Stimulated activated CD8-positive, alpha-beta memory T cell treated with anti-CD3 and anti-CD28 coated beads, Interleukin-4, amount 100 ng/mL, for 1 hour (primary cell): ENCODE results near the gene KIF13A.
"Not testable (repeated sequence)": the region's sequence is repeated elsewhere in the genome, so short reads cannot be mapped to it uniquely, and the experiment has no call there.

Experiments
- DNase-seq, 2 donors: peaks; one replicate each; pipeline ENCODE4 v3.0.0-alpha.2; 2020; ENCODE audit warnings: low read depth in 2 of 2, low spot score in 1 of 2

The KIF13A gene

GRCh38 chr6:17904491-17905120, 82.8 kb downstream of the KIF13A start:
- DNase-seq, result no peak

- DNase-seq, result no peak
These were observed 84.5 kb downstream of the KIF13A start for GRCh38 chr6:17902974-17903373.

- no peak for DNase-seq
These were observed 85.9 kb downstream of the KIF13A start for GRCh38 chr6:17901493-17901892.

- no peak for DNase-seq
These were observed 87.4 kb downstream of the KIF13A start for GRCh38 chr6:17900011-17900410.

- no peak for DNase-seq
These were observed 87.9 kb downstream of the KIF13A start for GRCh38 chr6:17899491-17899890.

GRCh38 chr6:17897681-17898080, 89.8 kb downstream of the KIF13A start:
- DNase-seq, result no peak

- DNase-seq, result no peak
These were observed 92.5 kb downstream of the KIF13A start for GRCh38 chr6:17894905-17895304.

GRCh38 chr6:17894191-17894590, 93.2 kb downstream of the KIF13A start:
- no peak for DNase-seq

GRCh38 chr6:17892097-17892686, 95.2 kb downstream of the KIF13A start:
- DNase-seq, result no peak

- no peak for DNase-seq
These were observed 97.1 kb downstream of the KIF13A start for GRCh38 chr6:17890309-17890708.

GRCh38 chr6:17889777-17890176, 97.7 kb downstream of the KIF13A start:
- DNase-seq, result not testable (repeated sequence)

GRCh38 chr6:17886891-17887290, 100.5 kb downstream of the KIF13A start:
- no peak for DNase-seq

- DNase-seq, result no peak
These were observed 101.4 kb downstream of the KIF13A start for GRCh38 chr6:17885889-17886576.

- no peak for DNase-seq
These were observed 102.6 kb downstream of the KIF13A start for GRCh38 chr6:17884498-17885478.

- DNase-seq, result no peak
These were observed 103.6 kb downstream of the KIF13A start for GRCh38 chr6:17883665-17884497.

- DNase-seq, result no peak
These were observed 106.2 kb downstream of the KIF13A start for GRCh38 chr6:17881085-17881858.

- no peak for DNase-seq
These were observed 108.3 kb downstream of the KIF13A start for GRCh38 chr6:17879184-17879583.

GRCh38 chr6:17878734-17879133, 108.7 kb downstream of the KIF13A start:
- DNase-seq, result no peak

- no peak for DNase-seq
These were observed 109.5 kb downstream of the KIF13A start for GRCh38 chr6:17877895-17878440.
